Measurements from ENCODE around the gene TMEM175. TPM values are rescaled to one million over a fixed set of nuclear protein-coding genes. Genes with fewer than 3 reads are reported as not detected.

Gene TMEM175
- total RNA-seq, 1 donor from 2014 or later = 24.5 TPM

- no peak for ATAC-seq (ENCODE audit: low read depth)
- ChIA-PET POLR2A (no interaction called here), CTCF (no interaction called here)
- no peak overlapping the region for H3K4me3 Mint-ChIP-seq
- peaks cover 73% of the 10 kb centered on the region for H3K36me3 Mint-ChIP-seq (ENCODE audit: low read depth)
- H3K27ac Mint-ChIP-seq = no peak overlapping the region
- TF ChIP-seq CTCF (IDR thresholded peaks at IDR 0.05) = no peak
- H3K27me3 Mint-ChIP-seq = no peaks in the 10 kb centered on the region
- DNase-seq = no peak
- intact Hi-C loops (cut with micrococcal nuclease) = no loop called here
- H3K9me3 Mint-ChIP-seq = no peaks in the 10 kb centered on the region
- H3K4me1 Mint-ChIP-seq = no peaks in the 10 kb centered on the region
These were observed 33.2 kb upstream of the TMEM175 start for GRCh38 chr4:898869-899555.

- ChIA-PET CTCF (no interaction called here), POLR2A (no interaction called here)
- intact Hi-C loops (cut with micrococcal nuclease) = no loop called here
- TF ChIP-seq CTCF (IDR thresholded peaks at IDR 0.05) = no peak
- peaks cover 68% of the 10 kb centered on the region for H3K36me3 Mint-ChIP-seq (ENCODE audit: low read depth)
- no peaks in the 10 kb centered on the region for H3K4me1 Mint-ChIP-seq
- H3K4me3 Mint-ChIP-seq = no peak overlapping the region
- no peak for DNase-seq
- H3K9me3 Mint-ChIP-seq = no peaks in the 10 kb centered on the region
- H3K27me3 Mint-ChIP-seq = no peaks in the 10 kb centered on the region
- no peak overlapping the region for H3K27ac Mint-ChIP-seq
- ATAC-seq (ENCODE audit: low read depth) = no peak
These were observed 32.7 kb upstream of the TMEM175 start for GRCh38 chr4:899556-899906.

GRCh38 chr4:900073-900472, 32.2 kb upstream of the TMEM175 start:
- TF ChIP-seq CTCF (IDR thresholded peaks at IDR 0.05) = no peak
- ChIA-PET CTCF (no interaction called here), POLR2A (no interaction called here)
- ATAC-seq (ENCODE audit: low read depth) = no peak
- H3K4me1 Mint-ChIP-seq = no peaks in the 10 kb centered on the region
- H3K27ac Mint-ChIP-seq = no peak overlapping the region
- intact Hi-C loops (cut with micrococcal nuclease) = no loop called here
- H3K27me3 Mint-ChIP-seq = no peaks in the 10 kb centered on the region
- H3K36me3 Mint-ChIP-seq (ENCODE audit: low read depth) = peaks cover 72% of the 10 kb centered on the region
- H3K9me3 Mint-ChIP-seq = no peaks in the 10 kb centered on the region
- H3K4me3 Mint-ChIP-seq = no peak overlapping the region
- no peak for DNase-seq

- Mint-ChIP-seq H3K4me1 (no peaks in the 10 kb centered on the region), H3K4me3 (no peak overlapping the region), H3K36me3 (ENCODE audit: low read depth) (peaks cover 70% of the 10 kb centered on the region), H3K27ac (no peak overlapping the region), H3K9me3 (no peaks in the 10 kb centered on the region), H3K27me3 (no peaks in the 10 kb centered on the region)
- CTCF ChIA-PET = no interaction called here
- no peak for DNase-seq
- TF ChIP-seq CTCF (IDR thresholded peaks at IDR 0.05) = no peak
- POLR2A ChIA-PET = no interaction called here
- ATAC-seq (ENCODE audit: low read depth) = no peak
- intact Hi-C loops (cut with micrococcal nuclease) = no loop called here
These were observed 31.5 kb upstream of the TMEM175 start for GRCh38 chr4:900721-901120.

- Mint-ChIP-seq H3K4me3 (no peak overlapping the region), H3K36me3 (ENCODE audit: low read depth) (peaks cover 70% of the 10 kb centered on the region), H3K4me1 (no peaks in the 10 kb centered on the region), H3K27me3 (no peaks in the 10 kb centered on the region), H3K27ac (no peak overlapping the region), H3K9me3 (no peaks in the 10 kb centered on the region)
- ATAC-seq (ENCODE audit: low read depth) (no peak), DNase-seq (no peak)
- CTCF ChIA-PET = interaction anchor here (0.8 kb wide), 1 partner anchor 48 kb away, joined by 3 read pairs; no protein-coding TSS in a partner anchor
- intact Hi-C loops (cut with micrococcal nuclease) = no loop called here
- POLR2A ChIA-PET = no interaction called here
- no peak for TF ChIP-seq CTCF (IDR thresholded peaks at IDR 0.05)
These were observed 30.9 kb upstream of the TMEM175 start for GRCh38 chr4:901192-901910.

All from activated B cell treated with CpG ODN at 0.5 μM for 24 hours (primary cell).